ENCODE measurements around the gene TRAF4.

DNA sequence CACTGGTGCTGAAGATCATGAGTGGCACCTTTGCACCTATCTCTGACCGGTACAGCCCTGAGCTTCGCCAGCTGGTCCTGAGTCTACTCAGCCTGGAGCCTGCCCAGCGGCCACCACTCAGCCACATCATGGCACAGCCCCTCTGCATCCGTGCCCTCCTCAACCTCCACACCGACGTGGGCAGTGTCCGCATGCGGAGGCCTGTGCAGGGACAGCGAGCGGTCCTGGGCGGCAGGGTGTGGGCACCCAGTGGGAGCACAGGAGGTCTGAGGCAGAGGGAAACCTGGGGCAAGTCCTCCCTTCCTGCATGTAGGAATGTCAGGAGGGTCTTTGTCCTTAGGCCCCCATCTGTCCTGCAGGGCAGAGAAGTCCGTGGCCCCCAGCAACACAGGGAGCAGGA lies 6.5 kb upstream of the TRAF4 start:
- TF ChIP-seq, protein P1, sequence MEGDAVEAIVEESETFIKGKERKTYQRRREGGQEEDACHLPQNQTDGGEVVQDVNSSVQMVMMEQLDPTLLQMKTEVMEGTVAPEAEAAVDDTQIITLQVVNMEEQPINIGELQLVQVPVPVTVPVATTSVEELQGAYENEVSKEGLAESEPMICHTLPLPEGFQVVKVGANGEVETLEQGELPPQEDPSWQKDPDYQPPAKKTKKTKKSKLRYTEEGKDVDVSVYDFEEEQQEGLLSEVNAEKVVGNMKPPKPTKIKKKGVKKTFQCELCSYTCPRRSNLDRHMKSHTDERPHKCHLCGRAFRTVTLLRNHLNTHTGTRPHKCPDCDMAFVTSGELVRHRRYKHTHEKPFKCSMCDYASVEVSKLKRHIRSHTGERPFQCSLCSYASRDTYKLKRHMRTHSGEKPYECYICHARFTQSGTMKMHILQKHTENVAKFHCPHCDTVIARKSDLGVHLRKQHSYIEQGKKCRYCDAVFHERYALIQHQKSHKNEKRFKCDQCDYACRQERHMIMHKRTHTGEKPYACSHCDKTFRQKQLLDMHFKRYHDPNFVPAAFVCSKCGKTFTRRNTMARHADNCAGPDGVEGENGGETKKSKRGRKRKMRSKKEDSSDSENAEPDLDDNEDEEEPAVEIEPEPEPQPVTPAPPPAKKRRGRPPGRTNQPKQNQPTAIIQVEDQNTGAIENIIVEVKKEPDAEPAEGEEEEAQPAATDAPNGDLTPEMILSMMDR (IDR thresholded peaks at IDR 0.05): no peak
- TF ChIP-seq POLR2A (IDR thresholded peaks at IDR 0.05): no peak

Measured in testis (tissue), 2 donors.